ENCODE results near the gene SEC14L1.
A peak's percentile ranks its signal among the peaks of the same experiment; 100 is the strongest.
"Not testable (repeated sequence)": the region's sequence is repeated elsewhere in the genome, so short reads cannot be mapped to it uniquely, and the experiment has no call there.

SEC14L1 gene

GRCh38 chr17:77140878-77141767 is at the start of gene SEC14L1:
SEC14L1 (plus strand) TSS chr17:77140969; CDS start chr17:77143597, 2,628 bp downstream.
- DNase-seq, result peak in 1 of 2 donors; percentile 46

- DNase-seq, result no peak
These were observed 48.7 kb upstream of the SEC14L1 start for GRCh38 chr17:77092025-77092424.

- no peak for DNase-seq
These were observed 45.3 kb upstream of the SEC14L1 start for GRCh38 chr17:77095461-77095860.

GRCh38 chr17:77096570-77097214 is 44.1 kb upstream of the SEC14L1 start:
- DNase-seq, result no peak

- no peak for DNase-seq
These were observed 43.1 kb upstream of the SEC14L1 start for GRCh38 chr17:77097631-77098180.

GRCh38 chr17:77098884-77099545 is 41.8 kb upstream of the SEC14L1 start:
- DNase-seq, result peak in 1 of 2 donors; percentile 52

GRCh38 chr17:77099997-77100396 is 40.8 kb upstream of the SEC14L1 start:
- DNase-seq, result no peak

- no peak for DNase-seq
These were observed 39.0 kb upstream of the SEC14L1 start for GRCh38 chr17:77101521-77102410.

- DNase-seq, result not testable (repeated sequence)
These were observed 38.2 kb upstream of the SEC14L1 start for GRCh38 chr17:77102411-77103134.

- DNase-seq, result no peak
These were observed 35.1 kb upstream of the SEC14L1 start for GRCh38 chr17:77105706-77106105.

- DNase-seq, result no peak
These were observed 33.9 kb upstream of the SEC14L1 start for GRCh38 chr17:77106874-77107358.

GRCh38 chr17:77107506-77108433 is 33.0 kb upstream of the SEC14L1 start:
- DNase-seq, result no peak

GRCh38 chr17:77109159-77109759 is 31.5 kb upstream of the SEC14L1 start:
- no peak for DNase-seq

GRCh38 chr17:77109764-77110359 is 30.9 kb upstream of the SEC14L1 start:
- DNase-seq, result no peak

GRCh38 chr17:77111165-77111933 is 29.4 kb upstream of the SEC14L1 start:
- DNase-seq, result not testable (repeated sequence)

- no peak for DNase-seq
These were observed 28.9 kb upstream of the SEC14L1 start for GRCh38 chr17:77111934-77112296.

GRCh38 chr17:77115510-77115909 is 25.3 kb upstream of the SEC14L1 start:
- no peak for DNase-seq

GRCh38 chr17:77115947-77116346 is 24.8 kb upstream of the SEC14L1 start:
- DNase-seq, result no peak
